GM10248 (cell line): Measurements from ENCODE around the gene RGL1.

Experiments
- CTCF ChIA-PET: fragments of 300-600 bp; sonication (Branson Sonifier 250); formaldehyde crosslinking; extraction: SDS; loops from one replicate; lab custom pipeline; 2021; ENCODE audit warnings: antibody characterized with exemption; lab: Yijun Ruan, JAX
- POLR2A ChIA-PET: fragments of 350-650 bp; sonication (Branson Sonifier 250); formaldehyde crosslinking; extraction: SDS; loops from one replicate; lab custom pipeline; 2020; ENCODE audit warnings: antibody characterized with exemption; lab: Yijun Ruan, JAX
- DNase-seq: peaks from one replicate; pipeline ENCODE4 v3.0.0; 2012; ENCODE audit errors: extremely low spot score
- TF ChIP-seq, protein P1 (sequence below): IDR thresholded peaks from 2 replicates; pipeline ENCODE4 v1.5.1; 2012; ENCODE audit warnings: mild to moderate bottlenecking, low read depth; ENCODE audit errors: extremely low read depth, missing control alignments, control extremely low read depth

RGL1 gene

DNA sequence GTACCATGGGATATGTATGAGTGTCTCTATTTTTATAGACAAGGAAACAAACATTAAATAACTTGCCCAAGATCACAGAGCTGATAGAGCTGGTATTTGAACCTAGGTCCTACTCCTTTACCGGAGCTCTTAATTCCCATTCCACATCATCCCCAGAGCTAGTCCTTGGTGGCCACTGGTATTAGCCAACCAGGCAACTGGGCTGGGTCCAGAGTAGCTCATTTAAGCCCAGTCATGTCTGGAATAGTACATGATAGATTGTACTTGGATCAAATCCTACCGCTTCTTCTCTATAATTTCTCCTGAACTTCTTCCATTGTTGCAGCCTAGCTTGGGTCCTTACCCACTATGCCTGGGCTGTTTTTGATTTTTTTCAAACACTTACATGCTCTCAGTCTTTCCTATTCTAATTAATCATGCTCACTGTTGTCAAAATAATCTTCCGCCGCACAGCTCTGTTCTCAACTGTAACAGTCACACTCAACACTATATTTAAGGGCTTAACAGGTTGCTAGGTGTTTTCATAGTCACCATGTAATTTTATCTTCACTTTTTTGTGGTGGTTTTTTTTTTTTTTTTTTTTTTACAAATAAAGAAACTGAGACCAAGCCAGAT lies 152.4 kb downstream of the RGL1 start:
- no peak for DNase-seq
- ChIA-PET POLR2A (no interaction called here), CTCF (interaction anchor here (1.5 to 2.9 kb wide), 2 partner anchors 12 to 41 kb away, joined by 6 to 11 read pairs; no protein-coding TSS in a partner anchor)
- TF ChIP-seq, protein P1, sequence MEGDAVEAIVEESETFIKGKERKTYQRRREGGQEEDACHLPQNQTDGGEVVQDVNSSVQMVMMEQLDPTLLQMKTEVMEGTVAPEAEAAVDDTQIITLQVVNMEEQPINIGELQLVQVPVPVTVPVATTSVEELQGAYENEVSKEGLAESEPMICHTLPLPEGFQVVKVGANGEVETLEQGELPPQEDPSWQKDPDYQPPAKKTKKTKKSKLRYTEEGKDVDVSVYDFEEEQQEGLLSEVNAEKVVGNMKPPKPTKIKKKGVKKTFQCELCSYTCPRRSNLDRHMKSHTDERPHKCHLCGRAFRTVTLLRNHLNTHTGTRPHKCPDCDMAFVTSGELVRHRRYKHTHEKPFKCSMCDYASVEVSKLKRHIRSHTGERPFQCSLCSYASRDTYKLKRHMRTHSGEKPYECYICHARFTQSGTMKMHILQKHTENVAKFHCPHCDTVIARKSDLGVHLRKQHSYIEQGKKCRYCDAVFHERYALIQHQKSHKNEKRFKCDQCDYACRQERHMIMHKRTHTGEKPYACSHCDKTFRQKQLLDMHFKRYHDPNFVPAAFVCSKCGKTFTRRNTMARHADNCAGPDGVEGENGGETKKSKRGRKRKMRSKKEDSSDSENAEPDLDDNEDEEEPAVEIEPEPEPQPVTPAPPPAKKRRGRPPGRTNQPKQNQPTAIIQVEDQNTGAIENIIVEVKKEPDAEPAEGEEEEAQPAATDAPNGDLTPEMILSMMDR: no peak

- CTCF ChIA-PET: interaction anchor here (0.8 to 2.9 kb wide), 5 partner anchors 10 to 274 kb away, joined by 3 to 11 read pairs (median 3); no protein-coding TSS in a partner anchor
- no peak for DNase-seq
- TF ChIP-seq, protein P1: no peak
Observed at GRCh38 chr1:183958958-183959357, 154.0 kb downstream of the RGL1 start.

DNA sequence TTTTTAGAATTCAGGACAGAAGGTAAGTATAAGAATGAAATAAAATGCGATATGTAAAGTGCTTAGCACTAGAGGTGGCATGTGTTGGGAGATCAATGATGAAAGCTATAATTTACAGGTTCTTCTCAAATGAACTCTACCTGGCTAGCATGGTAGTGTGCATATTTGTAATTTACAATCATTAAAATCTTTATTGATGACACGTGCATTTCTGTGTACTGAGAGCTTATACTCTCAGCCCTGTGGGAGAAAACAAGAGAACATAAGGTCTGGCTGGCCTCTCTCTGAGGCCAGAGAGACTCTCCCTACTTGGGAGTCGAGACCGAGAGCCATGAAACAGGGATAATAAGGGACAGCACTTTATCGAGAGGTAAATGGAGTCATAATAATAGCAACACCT lies 156.2 kb downstream of the RGL1 start:
- CTCF ChIA-PET: no interaction called here
- TF ChIP-seq, protein P1: no peak
- no peak for DNase-seq
- POLR2A ChIA-PET: no interaction called here

More at GRCh38 chr1:183958958-183959357, 154.0 kb downstream of the RGL1 start:
- POLR2A ChIA-PET: no interaction called here

- CTCF ChIA-PET: interaction anchor here (1.2 kb wide), 1 partner anchor 12 kb away, joined by 3 read pairs; no protein-coding TSS in a partner anchor
- POLR2A ChIA-PET: no interaction called here
- TF ChIP-seq, protein P1: no peak
- no peak for DNase-seq
Observed at GRCh38 chr1:183962903-183963302, 158.0 kb downstream of the RGL1 start.

DNA sequence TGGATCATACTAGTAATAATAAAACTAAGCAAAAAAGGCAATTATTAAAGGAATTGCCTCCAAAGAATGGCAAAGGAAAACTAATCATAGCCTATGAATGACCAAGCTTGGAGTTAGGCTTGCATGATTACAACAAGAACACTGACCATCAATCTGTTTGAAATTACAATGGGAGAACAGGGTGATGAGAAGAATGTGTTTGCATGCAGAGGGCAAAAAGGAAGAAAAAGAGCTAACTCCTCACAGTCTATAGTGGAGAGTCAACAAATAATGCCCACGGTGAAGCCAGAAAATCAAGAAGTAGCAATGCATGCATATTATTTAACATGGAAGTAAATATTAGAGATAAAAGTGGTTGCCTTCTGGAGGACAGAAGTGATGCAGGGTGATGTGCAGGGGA lies 160.8 kb downstream of the RGL1 start:
- DNase-seq: no peak
- ChIA-PET CTCF (interaction anchor here (1.2 kb wide), 1 partner anchor 87 kb away, joined by 3 read pairs; no protein-coding TSS in a partner anchor), POLR2A (no interaction called here)
- TF ChIP-seq, protein P1: no peak

GRCh38 chr1:183966487-183966886 lies 161.6 kb downstream of the RGL1 start:
- CTCF ChIA-PET: no interaction called here
- no peak for DNase-seq
- POLR2A ChIA-PET: no interaction called here
- TF ChIP-seq, protein P1: no peak
